Measurements from ENCODE around the gene UBXN1. TPM values are rescaled to one million over a fixed set of nuclear protein-coding genes. Genes with fewer than 3 reads are reported as not detected.

The UBXN1 gene
- total RNA-seq, 1 experiment from 2014 or later: 94.2 TPM

DNA sequence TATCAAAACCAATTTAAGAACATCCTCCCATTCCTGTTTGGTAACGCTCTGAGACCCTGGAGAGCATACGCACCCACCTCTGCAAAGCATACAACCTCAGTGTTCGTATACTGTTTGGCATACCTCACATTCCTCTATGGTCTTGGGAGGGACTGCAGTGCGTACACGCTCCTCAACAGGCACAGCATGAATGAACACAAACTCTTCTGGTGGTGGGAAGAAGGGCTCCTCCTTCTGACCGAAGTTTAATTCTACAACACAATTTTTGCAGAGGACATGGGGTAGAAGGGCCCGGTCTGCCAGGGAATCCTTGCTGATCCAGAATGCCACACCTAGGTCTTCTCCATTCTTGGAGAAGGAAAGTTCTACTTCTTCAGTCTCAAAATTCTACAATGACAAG, 43.1 kb upstream of the UBXN1 start:
- Histone ChIP-seq H3K4me2 (ENCODE audit: low read length) (no peak overlapping the region), H3K27ac (ENCODE audit: low read depth, low read length) (no peak overlapping the region), H3K9ac (ENCODE audit: low read length) (no peak overlapping the region), H3K9me2 (ENCODE audit: insufficient read depth) (no peaks in the 10 kb centered on the region), H4K20me1 (ENCODE audit: insufficient read depth) (peaks cover 21% of the 10 kb centered on the region; the same call in 1 of the 2 replicates), H3K36me3 (ENCODE audit: control insufficient read depth in 1 of 2, insufficient read depth in 2 of 2, low read length in 2 of 2) (peaks cover 76 to 80% of the 10 kb centered on the region in 2 experiments), H3K9me3 (ENCODE audit: control insufficient read depth in 1 of 2, insufficient read depth in 1 of 2, low read depth in 1 of 2, low read length in 2 of 2) (no peaks in the 10 kb centered on the region), H2AFZ (ENCODE audit: low read depth, low read length, poor library complexity, severe bottlenecking) (no peak overlapping the region), H3K4me3 (replicated peaks in 1 of 2; ENCODE audit: low read depth in 1 of 2, low read length in 2 of 2) (no peak overlapping the region), H3K4me1 (ENCODE audit: control insufficient read depth in 1 of 2, insufficient read depth in 2 of 2, low read length in 2 of 2) (peaks cover 8 to 13% of the 10 kb centered on the region in 2 experiments), H3K79me2 (ENCODE audit: insufficient read depth, low read length) (peaks cover 97% of the 10 kb centered on the region), H3K27me3 (ENCODE audit: insufficient read depth, low read length) (no peaks in the 10 kb centered on the region)
- RAD21 ChIA-PET (ENCODE audit: low non-redundant PET in 1 of 2, low total read pairs in 2 of 2, uncharacterized antibody in 2 of 2, unreplicated experiment in 2 of 2): no interaction called here
- intact Hi-C loops (cut with micrococcal nuclease): no loop called here
- POLR2A ChIA-PET: no interaction called here
- CTCF ChIA-PET: no interaction called here
- TF ChIP-seq TCF7L2 (IDR thresholded peaks at IDR 0.05; ENCODE audit: borderline replicate concordance, extremely low read depth, insufficient read depth, insufficient read length): no peak
- TF ChIP-seq, protein P1, sequence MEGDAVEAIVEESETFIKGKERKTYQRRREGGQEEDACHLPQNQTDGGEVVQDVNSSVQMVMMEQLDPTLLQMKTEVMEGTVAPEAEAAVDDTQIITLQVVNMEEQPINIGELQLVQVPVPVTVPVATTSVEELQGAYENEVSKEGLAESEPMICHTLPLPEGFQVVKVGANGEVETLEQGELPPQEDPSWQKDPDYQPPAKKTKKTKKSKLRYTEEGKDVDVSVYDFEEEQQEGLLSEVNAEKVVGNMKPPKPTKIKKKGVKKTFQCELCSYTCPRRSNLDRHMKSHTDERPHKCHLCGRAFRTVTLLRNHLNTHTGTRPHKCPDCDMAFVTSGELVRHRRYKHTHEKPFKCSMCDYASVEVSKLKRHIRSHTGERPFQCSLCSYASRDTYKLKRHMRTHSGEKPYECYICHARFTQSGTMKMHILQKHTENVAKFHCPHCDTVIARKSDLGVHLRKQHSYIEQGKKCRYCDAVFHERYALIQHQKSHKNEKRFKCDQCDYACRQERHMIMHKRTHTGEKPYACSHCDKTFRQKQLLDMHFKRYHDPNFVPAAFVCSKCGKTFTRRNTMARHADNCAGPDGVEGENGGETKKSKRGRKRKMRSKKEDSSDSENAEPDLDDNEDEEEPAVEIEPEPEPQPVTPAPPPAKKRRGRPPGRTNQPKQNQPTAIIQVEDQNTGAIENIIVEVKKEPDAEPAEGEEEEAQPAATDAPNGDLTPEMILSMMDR (IDR thresholded peaks at IDR 0.05 in 2 of 3, conservative IDR thresholded peaks at IDR 0.05 in 1 of 3; ENCODE audit: borderline replicate concordance in 1 of 3, insufficient read depth in 1 of 3, low read depth in 2 of 3, low read length in 2 of 3): peak in 1 of 3 experiments; percentile 18; a peak in 1 of 6 replicates
- ATAC-seq: peak; percentile 40; the same call in 1 of the 2 replicates
- TSS peak; percentile 20 for BruUV-seq (replicated peaks)
- DNase-seq (ENCODE audit: low read depth, low spot score): no peak

DNA sequence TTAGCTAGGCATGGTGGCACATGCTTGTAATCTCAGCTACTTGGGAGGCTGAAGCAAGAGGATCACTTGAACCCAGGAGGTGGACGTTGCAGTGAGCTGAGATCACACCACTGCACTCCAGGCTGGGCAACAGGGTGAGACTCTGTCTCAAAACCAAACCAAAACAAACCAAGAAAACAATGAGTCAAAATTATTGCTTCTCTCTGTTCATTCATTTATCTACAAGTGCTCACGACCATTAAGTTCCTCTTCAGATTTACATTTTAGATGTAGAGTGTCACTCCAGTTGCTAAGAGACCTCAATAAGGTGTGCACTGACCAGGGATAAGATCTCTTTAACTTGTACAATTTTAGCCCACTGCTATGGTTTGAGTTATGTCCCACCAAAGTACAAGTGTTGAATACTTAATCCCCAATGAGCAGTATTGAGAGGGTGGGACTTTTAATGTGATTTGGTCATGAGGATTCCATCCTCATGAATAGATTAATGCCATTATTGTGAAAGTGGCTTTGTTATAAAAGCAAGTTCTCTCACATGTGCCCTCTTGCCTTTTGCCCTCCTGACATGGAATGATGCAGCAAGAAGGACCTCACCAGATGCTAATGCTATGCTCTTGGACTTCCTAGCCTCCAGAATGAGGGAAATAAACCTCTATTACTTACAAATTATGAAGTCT, 40.6 kb upstream of the UBXN1 start:
- no TSS peak for BruUV-seq (replicated peaks)
- Histone ChIP-seq H3K27me3 (ENCODE audit: insufficient read depth, low read length) (no peaks in the 10 kb centered on the region), H4K20me1 (ENCODE audit: insufficient read depth) (peaks cover 17% of the 10 kb centered on the region; the same call in 1 of the 2 replicates), H3K9me2 (ENCODE audit: insufficient read depth) (no peaks in the 10 kb centered on the region), H3K9ac (ENCODE audit: low read length) (no peak overlapping the region), H3K27ac (ENCODE audit: low read depth, low read length) (no peak overlapping the region), H3K4me3 (replicated peaks in 1 of 2; ENCODE audit: low read depth in 1 of 2, low read length in 2 of 2) (no peak overlapping the region), H2AFZ (ENCODE audit: low read depth, low read length, poor library complexity, severe bottlenecking) (no peak overlapping the region), H3K9me3 (ENCODE audit: control insufficient read depth in 1 of 2, insufficient read depth in 1 of 2, low read depth in 1 of 2, low read length in 2 of 2) (no peaks in the 10 kb centered on the region), H3K4me1 (ENCODE audit: control insufficient read depth in 1 of 2, insufficient read depth in 2 of 2, low read length in 2 of 2) (no peaks in the 10 kb centered on the region; a peak in 1 of 4 replicates), H3K79me2 (ENCODE audit: insufficient read depth, low read length) (peaks cover 95% of the 10 kb centered on the region), H3K4me2 (ENCODE audit: low read length) (no peak overlapping the region), H3K36me3 (ENCODE audit: control insufficient read depth in 1 of 2, insufficient read depth in 2 of 2, low read length in 2 of 2) (peaks cover 95% of the 10 kb centered on the region in 2 experiments)
- DNase-seq (ENCODE audit: low read depth, low spot score) (no peak), ATAC-seq (no peak)
- POLR2A ChIA-PET: no interaction called here
- CTCF ChIA-PET: no interaction called here
- RAD21 ChIA-PET (ENCODE audit: low non-redundant PET in 1 of 2, low total read pairs in 2 of 2, uncharacterized antibody in 2 of 2, unreplicated experiment in 2 of 2): no interaction called here
- intact Hi-C loops (cut with micrococcal nuclease): no loop called here
- TF ChIP-seq EGR1 (IDR thresholded peaks at IDR 0.05; ENCODE audit: low read depth) (no peak), ELF1 (IDR thresholded peaks at IDR 0.05; ENCODE audit: borderline replicate concordance, low read depth) (no peak), SP1 (IDR thresholded peaks at IDR 0.05; ENCODE audit: low read depth) (no peak), ZNF274 (IDR thresholded peaks at IDR 0.05; ENCODE audit: low read depth, low read length) (no peak), FOSL1 (IDR thresholded peaks at IDR 0.05; ENCODE audit: low read depth) (no peak)
- TF ChIP-seq, protein P2, sequence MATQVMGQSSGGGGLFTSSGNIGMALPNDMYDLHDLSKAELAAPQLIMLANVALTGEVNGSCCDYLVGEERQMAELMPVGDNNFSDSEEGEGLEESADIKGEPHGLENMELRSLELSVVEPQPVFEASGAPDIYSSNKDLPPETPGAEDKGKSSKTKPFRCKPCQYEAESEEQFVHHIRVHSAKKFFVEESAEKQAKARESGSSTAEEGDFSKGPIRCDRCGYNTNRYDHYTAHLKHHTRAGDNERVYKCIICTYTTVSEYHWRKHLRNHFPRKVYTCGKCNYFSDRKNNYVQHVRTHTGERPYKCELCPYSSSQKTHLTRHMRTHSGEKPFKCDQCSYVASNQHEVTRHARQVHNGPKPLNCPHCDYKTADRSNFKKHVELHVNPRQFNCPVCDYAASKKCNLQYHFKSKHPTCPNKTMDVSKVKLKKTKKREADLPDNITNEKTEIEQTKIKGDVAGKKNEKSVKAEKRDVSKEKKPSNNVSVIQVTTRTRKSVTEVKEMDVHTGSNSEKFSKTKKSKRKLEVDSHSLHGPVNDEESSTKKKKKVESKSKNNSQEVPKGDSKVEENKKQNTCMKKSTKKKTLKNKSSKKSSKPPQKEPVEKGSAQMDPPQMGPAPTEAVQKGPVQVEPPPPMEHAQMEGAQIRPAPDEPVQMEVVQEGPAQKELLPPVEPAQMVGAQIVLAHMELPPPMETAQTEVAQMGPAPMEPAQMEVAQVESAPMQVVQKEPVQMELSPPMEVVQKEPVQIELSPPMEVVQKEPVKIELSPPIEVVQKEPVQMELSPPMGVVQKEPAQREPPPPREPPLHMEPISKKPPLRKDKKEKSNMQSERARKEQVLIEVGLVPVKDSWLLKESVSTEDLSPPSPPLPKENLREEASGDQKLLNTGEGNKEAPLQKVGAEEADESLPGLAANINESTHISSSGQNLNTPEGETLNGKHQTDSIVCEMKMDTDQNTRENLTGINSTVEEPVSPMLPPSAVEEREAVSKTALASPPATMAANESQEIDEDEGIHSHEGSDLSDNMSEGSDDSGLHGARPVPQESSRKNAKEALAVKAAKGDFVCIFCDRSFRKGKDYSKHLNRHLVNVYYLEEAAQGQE (IDR thresholded peaks at IDR 0.05; ENCODE audit: low read depth): no peak
- TF ChIP-seq, protein P1 (IDR thresholded peaks at IDR 0.05 in 2 of 3, conservative IDR thresholded peaks at IDR 0.05 in 1 of 3; ENCODE audit: borderline replicate concordance in 1 of 3, insufficient read depth in 1 of 3, low read depth in 2 of 3, low read length in 2 of 3): no peak

All from HCT116 (cell line).